Smooth muscle cell (in vitro differentiated cells): ENCODE measurements around the gene TRIAP1. TPM values are rescaled to one million over a fixed set of nuclear protein-coding genes. Genes with fewer than 3 reads are reported as not detected.

ENCODE experiments used
- DNase-seq: peaks from one replicate; lab custom pipeline; 2025; ENCODE audit not compliant: unreplicated experiment; lab: John Stamatoyannopoulos, UW
- H2AFZ ChIP-seq: fragments of 200-600 bp; sonication (generic); 2 replicates; pipeline ENCODE4 v1.6.0; 2016; ENCODE audit warnings: antibody characterized with exemption, low read depth, mild to moderate bottlenecking
- H3F3A ChIP-seq: fragments of 200-600 bp; sonication (generic); 2 replicates; pipeline ENCODE4 v1.6.0; 2017; ENCODE audit warnings: antibody characterized with exemption, low read depth
- H3K27ac ChIP-seq: fragments of 200-600 bp; sonication (generic); 2 replicates; pipeline ENCODE4 v1.5.1; 2016; ENCODE audit warnings: low read depth, mild to moderate bottlenecking
- H3K27me3 ChIP-seq: fragments of 200-600 bp; sonication (generic); 2 replicates; pipeline ENCODE4 v1.6.1; 2016; ENCODE audit warnings: low read depth, mild to moderate bottlenecking
- H3K36me3 ChIP-seq: fragments of 200-600 bp; sonication (generic); 2 replicates; pipeline ENCODE4 v1.5.1; 2016; ENCODE audit warnings: low read depth
- H3K4me1 ChIP-seq: fragments of 200-600 bp; sonication (generic); 2 replicates; pipeline ENCODE4 v1.5.1; 2016; ENCODE audit warnings: low read depth
- H3K4me2 ChIP-seq: fragments of 200-600 bp; sonication (generic); 2 replicates; pipeline ENCODE4 v1.6.0; 2016; ENCODE audit warnings: mild to moderate bottlenecking
- H3K4me3 ChIP-seq: fragments of 200-600 bp; sonication (generic); 2 replicates; pipeline ENCODE4 v1.5.1; 2016; ENCODE audit warnings: mild to moderate bottlenecking
- H3K79me2 ChIP-seq: fragments of 200-600 bp; sonication (generic); 2 replicates; pipeline ENCODE4 v1.6.0; 2016; ENCODE audit warnings: low read depth, mild to moderate bottlenecking
- H3K9ac ChIP-seq: fragments of 200-600 bp; sonication (generic); 2 replicates; pipeline ENCODE4 v1.6.0; 2016; ENCODE audit warnings: low read depth
- H3K9me3 ChIP-seq: fragments of 200-600 bp; sonication (generic); replicated peaks from 2 replicates; pipeline ENCODE4 v1.5.1; 2016; ENCODE audit warnings: low read depth
- H4K20me1 ChIP-seq: fragments of 200-600 bp; sonication (generic); 2 replicates; pipeline ENCODE4 v1.6.0; 2016; ENCODE audit warnings: low read depth
- WGBS: methylation state at CpG from one replicate; pipeline ENCODE4 v1.1.7; 2016; ENCODE audit warnings: low lambda C conversion rate; 5-methylcytosine and 5-hydroxymethylcytosine counted together
- polyA plus RNA-seq: library from polyadenylated mRNA; unstranded; fragments of >200 nt; fragmentation: Nextera tagmentation; extraction: Ambion mirVana; gene quantifications from 2 replicates; pipeline ENCODE4 v1.2.1, GENCODE V29; 2016
- total RNA-seq: library from RNA; depleted of rRNA; stranded (reverse); fragments of >200 nt; gene quantifications from 2 replicates; pipeline ENCODE4 v1.2.3, GENCODE V29; 2014
- TF ChIP-seq, protein P1 (sequence below): fragments of 200-600 bp; sonication (generic); IDR thresholded peaks from 2 replicates; pipeline ENCODE4 v1.5.1; 2017; ENCODE audit warnings: borderline replicate concordance, mild to moderate bottlenecking, antibody characterized with exemption; ENCODE audit not compliant: insufficient read depth, poor library complexity, severe bottlenecking

TRIAP1 gene
- total and polyA plus RNA-seq, 2 experiments from 2014 or later: 47.1 to 67.0 TPM

DNA sequence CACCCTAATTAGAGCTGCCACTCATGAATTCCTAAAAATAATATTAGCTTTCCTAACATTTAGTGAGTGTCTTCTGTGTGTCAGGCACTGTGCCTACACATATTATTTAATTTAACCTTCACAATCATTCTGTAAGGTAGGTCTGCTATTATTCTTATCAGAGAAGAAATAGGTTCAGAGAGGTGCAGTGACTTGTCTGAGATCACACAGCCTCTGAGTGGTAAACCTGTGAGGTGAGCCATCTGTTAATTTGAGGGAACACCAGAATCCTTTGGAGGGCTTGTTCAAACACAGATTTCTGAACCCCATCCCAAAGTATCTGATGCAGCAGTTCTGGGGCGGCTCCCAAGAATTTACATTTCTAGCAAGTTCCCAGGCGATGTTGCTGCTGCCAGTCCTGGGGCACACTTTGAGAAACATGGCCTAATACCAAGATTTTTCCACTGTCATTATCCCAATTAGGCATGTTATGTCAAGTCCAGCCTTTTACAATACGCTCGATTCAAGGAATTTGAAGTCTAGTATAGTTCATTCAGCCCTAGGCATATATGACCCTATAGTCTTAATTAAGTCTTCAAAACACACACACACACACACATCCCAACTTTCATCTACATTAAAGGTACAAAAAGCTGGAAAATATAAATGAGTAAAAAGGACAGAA, 28.1 kb downstream of the TRIAP1 start:
- no peak overlapping the region for H3K27ac ChIP-seq
- no peaks in the 10 kb centered on the region for H3K36me3 ChIP-seq
- no peaks in the 10 kb centered on the region for H3K79me2 ChIP-seq
- peaks cover 8% of the 10 kb centered on the region for H3K4me1 ChIP-seq
- H3K27me3 ChIP-seq: no peaks in the 10 kb centered on the region
- no peaks in the 10 kb centered on the region for H3K9me3 ChIP-seq
- H2AFZ ChIP-seq: no peak overlapping the region
- TF ChIP-seq, protein P1, sequence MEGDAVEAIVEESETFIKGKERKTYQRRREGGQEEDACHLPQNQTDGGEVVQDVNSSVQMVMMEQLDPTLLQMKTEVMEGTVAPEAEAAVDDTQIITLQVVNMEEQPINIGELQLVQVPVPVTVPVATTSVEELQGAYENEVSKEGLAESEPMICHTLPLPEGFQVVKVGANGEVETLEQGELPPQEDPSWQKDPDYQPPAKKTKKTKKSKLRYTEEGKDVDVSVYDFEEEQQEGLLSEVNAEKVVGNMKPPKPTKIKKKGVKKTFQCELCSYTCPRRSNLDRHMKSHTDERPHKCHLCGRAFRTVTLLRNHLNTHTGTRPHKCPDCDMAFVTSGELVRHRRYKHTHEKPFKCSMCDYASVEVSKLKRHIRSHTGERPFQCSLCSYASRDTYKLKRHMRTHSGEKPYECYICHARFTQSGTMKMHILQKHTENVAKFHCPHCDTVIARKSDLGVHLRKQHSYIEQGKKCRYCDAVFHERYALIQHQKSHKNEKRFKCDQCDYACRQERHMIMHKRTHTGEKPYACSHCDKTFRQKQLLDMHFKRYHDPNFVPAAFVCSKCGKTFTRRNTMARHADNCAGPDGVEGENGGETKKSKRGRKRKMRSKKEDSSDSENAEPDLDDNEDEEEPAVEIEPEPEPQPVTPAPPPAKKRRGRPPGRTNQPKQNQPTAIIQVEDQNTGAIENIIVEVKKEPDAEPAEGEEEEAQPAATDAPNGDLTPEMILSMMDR: no peak
- H3F3A ChIP-seq: no peaks in the 10 kb centered on the region
- H3K4me2 ChIP-seq: no peak overlapping the region
- 79% methylated on average over 4 of the region's 4 CpGs for WGBS
- H3K9ac ChIP-seq: no peak overlapping the region
- no peak for DNase-seq
- no peak overlapping the region for H3K4me3 ChIP-seq
- H4K20me1 ChIP-seq: no peaks in the 10 kb centered on the region

DNA sequence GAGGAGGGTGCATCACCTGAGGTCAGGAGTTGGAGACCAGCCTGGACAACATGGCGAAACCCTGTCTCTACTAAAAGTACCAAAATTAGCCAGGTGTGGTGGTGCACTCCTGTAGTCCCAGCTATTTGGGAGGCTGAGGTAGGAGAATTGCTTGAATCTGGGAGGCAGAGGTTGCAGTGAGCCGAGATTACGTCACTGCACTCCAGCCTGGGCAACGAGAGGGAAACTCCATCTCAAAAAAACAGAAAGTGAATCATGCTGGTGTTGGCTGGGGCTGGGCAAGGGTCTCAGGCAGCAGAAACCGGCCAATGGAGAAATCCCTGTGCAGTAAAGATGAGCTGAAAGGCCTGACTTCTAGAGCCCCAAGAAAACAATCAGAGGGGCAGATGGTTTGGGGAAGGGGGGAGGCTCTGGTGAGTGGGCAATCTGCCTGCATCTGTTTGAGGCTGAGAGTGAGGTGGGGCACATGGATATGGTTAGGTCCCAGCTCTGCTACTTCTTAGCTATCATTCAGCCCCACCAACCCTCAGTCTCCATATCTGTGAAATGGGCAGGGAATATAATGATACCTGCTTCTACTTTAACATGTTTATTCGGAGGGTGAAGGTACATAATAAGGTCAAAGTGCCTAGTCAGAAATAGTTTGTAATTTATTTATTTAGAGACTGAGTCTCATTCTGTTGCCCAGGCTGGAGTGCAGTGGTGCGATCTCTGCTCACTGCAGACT, 29.5 kb downstream of the TRIAP1 start:
- H3K9ac ChIP-seq: no peak overlapping the region
- H3K36me3 ChIP-seq: no peaks in the 10 kb centered on the region
- no peaks in the 10 kb centered on the region for H4K20me1 ChIP-seq
- H2AFZ ChIP-seq: no peak overlapping the region
- no peaks in the 10 kb centered on the region for H3K9me3 ChIP-seq
- WGBS: 88% methylated on average over 7 of the region's 7 CpGs
- no peak overlapping the region for H3K4me3 ChIP-seq
- no peak overlapping the region for H3K27ac ChIP-seq
- H3K27me3 ChIP-seq: no peaks in the 10 kb centered on the region
- no peaks in the 10 kb centered on the region for H3K79me2 ChIP-seq
- H3K4me2 ChIP-seq: no peak overlapping the region
- H3F3A ChIP-seq: no peaks in the 10 kb centered on the region
- DNase-seq: no peak
- TF ChIP-seq, protein P1: no peak
- H3K4me1 ChIP-seq: peaks cover 11% of the 10 kb centered on the region

DNA sequence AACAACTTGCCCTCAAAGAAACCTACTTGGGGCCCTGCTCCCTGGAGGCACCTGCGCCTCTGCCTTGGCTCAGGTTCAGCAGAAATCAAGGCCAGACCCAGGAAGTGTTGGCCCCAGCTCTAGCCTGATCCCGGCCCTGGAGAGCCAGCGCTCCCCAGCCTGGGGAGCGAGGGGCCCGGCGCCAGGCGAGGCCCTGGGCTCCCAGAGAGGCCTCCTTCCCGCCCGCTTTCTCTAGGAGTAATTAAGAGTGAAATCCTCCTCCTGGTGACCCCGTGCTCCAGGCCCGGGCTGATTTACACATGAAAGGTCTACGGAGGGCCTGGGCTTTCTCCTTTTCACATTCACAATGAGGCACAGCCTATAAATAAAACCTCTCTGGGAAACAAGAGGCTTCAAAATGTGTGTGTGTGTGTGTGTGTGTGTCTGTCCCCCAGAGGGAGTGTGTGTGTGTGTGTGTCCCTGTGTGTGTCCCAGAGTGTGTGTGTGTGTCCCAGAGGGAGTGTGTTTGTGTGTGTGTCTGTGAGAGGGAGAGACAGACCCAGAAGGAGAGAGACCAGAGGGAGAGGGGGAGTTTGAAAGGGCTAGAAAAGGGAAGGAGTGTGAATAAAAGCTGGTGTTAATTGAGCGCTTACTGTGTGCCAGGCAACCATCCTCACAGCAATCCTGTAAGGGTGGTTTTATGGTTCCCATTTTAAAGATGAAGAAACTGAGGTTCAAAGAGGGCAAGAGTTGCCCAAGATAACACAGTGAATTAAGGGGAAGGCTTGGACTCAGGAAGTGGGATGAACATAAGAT, 32.1 kb downstream of the TRIAP1 start:
- Histone ChIP-seq H3K4me3 (no peak overlapping the region), H3K9me3 (no peaks in the 10 kb centered on the region), H3F3A (no peaks in the 10 kb centered on the region), H3K36me3 (no peaks in the 10 kb centered on the region), H2AFZ (peak overlapping the region; percentile 79), H3K4me2 (no peak overlapping the region), H3K27ac (no peak overlapping the region), H3K9ac (no peak overlapping the region), H3K4me1 (peaks cover 11% of the 10 kb centered on the region), H3K27me3 (no peaks in the 10 kb centered on the region), H4K20me1 (no peaks in the 10 kb centered on the region), H3K79me2 (no peaks in the 10 kb centered on the region)
- TF ChIP-seq, protein P1: no peak
- no peak for DNase-seq
- 25% methylated on average over 13 of the region's 13 CpGs for WGBS
